Subcutaneous adipose tissue (tissue), 4 donors: Measurements from ENCODE around the gene KCNA1. TPM values are rescaled to one million over a fixed set of nuclear protein-coding genes. Genes with fewer than 3 reads are reported as not detected.

Source experiments
- total RNA-seq, 4 donors: library from RNA; depleted of rRNA; stranded (reverse); fragments of >200 nt; gene quantifications; one replicate each; pipeline ENCODE4 v1.1.0, GENCODE V29; 2016
- TF ChIP-seq, protein P1 (sequence below): fragments of 450-650 bp; IDR thresholded peaks from one replicate; pipeline ENCODE4 v1.5.1; 2016; ENCODE audit warnings: low read depth, mild to moderate bottlenecking, control low read depth, antibody characterized with exemption, moderate library complexity

KCNA1 gene
- total RNA-seq, 4 donors from 2014 or later, result 0.34 to 1.8 (median 1.1) TPM; not detected in 1

DNA sequence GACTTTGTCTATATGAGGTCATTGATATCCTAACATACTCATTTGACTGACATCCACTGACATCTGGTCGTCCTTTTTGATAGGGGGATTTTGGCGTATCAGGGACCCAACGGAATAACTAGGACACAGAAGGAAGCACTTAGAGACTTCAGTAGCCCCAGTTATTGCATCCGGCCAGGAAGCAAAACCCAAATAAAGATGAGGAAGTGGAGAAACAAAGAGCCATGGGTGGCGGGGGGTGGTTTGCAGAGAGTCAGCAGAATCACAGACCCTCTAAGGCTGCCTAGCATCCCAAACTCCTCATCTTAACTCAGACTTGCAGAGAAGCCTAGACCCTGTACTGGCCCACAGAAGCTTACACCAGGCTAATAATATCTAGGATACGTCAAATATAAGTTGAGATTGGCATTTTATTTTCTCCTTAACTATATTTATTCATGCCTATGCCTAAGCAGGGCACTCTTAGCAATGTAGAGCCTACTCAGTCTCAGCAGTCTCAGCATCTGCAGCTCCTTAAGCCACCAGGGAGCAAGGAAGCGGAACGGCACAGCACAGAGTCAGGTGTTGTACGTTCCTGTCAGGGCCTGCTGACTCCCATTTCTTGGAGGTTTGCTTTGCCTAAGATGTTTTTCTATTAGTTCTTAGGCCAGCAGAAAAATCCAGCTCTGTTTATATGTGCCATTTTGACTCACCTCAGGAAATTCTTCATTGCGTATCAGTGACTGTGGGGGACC lies 45.1 kb downstream of the KCNA1 start:
- TF ChIP-seq, protein P1, sequence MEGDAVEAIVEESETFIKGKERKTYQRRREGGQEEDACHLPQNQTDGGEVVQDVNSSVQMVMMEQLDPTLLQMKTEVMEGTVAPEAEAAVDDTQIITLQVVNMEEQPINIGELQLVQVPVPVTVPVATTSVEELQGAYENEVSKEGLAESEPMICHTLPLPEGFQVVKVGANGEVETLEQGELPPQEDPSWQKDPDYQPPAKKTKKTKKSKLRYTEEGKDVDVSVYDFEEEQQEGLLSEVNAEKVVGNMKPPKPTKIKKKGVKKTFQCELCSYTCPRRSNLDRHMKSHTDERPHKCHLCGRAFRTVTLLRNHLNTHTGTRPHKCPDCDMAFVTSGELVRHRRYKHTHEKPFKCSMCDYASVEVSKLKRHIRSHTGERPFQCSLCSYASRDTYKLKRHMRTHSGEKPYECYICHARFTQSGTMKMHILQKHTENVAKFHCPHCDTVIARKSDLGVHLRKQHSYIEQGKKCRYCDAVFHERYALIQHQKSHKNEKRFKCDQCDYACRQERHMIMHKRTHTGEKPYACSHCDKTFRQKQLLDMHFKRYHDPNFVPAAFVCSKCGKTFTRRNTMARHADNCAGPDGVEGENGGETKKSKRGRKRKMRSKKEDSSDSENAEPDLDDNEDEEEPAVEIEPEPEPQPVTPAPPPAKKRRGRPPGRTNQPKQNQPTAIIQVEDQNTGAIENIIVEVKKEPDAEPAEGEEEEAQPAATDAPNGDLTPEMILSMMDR, result no peak

DNA sequence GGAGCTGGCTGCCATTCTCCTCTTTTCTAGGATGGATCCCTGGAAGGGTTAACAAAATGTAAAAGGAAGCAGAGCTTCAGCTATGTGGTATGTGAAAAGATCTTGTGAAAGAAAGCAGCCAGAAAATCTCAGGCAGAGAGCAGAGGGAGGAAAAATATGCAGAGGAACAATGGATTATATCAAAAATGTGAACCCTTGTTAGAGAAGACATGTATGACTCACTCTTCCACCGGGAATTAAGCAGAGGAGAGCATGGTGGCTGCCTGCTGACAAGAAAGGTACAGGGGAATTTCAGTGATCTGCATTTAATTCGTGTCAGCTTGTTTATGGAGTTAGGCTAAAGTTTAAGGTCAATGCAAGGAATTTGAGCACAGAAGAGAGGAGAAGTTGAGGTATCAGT lies 46.3 kb downstream of the KCNA1 start:
- TF ChIP-seq, protein P1, result no peak

- TF ChIP-seq, protein P1, result no peak
Measured at GRCh38 chr12:4956968-4957367, 47.3 kb downstream of the KCNA1 start.

DNA sequence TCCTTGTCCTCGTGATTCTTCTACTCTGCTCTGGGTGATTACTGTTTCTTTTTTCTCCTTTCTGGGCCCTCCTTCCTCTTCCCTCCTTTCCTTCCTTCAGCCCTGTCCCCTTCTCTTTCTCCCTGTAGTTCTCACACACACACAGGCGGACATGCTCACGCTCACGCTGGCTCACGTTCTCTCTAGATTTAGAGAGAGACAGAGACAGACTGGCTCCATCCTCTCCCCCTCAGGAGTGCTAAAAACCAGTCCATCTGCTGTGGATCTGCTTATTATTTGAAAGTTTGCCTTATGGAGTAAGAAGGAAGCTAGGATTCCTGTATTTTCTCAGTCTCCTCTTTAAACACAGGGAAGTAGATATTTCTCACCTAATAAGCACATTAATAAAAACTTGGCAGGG lies 48.1 kb downstream of the KCNA1 start:
- TF ChIP-seq, protein P1, result no peak

DNA sequence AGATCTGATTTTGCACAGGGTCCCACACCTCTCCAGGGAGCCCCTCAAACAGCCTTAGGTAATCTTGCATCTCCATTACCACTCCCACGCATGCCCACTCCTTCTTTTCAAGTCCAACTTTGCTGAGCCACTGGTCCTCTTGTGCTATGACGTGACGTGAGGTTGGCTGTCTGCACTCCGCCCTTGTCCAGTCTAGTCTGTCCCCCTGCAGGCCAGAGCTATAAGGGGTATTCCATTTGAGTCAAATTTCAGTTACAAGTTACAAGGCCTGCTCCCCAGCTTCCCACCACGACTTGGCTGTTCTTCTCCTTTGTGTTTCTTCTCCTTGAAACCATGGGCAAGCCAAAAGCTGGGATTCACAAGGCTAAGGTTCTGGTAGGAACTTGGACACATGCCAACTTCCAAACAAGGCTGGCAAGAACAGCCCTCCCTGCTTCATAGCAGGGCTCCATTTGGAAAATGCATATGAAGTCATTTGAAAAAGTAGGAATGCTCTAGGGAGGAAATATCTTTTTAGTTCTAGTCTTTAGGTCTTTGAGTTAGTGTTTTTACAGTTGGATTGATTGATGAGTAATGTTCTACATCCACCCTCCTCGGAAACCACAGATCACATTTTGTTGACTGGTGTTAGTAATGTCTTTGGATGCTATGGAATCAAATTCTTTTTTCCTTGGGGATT lies 49.1 kb downstream of the KCNA1 start:
- TF ChIP-seq, protein P1, result no peak

- TF ChIP-seq, protein P1, result no peak
Measured at GRCh38 chr12:4959381-4959780, 49.7 kb downstream of the KCNA1 start.

DNA sequence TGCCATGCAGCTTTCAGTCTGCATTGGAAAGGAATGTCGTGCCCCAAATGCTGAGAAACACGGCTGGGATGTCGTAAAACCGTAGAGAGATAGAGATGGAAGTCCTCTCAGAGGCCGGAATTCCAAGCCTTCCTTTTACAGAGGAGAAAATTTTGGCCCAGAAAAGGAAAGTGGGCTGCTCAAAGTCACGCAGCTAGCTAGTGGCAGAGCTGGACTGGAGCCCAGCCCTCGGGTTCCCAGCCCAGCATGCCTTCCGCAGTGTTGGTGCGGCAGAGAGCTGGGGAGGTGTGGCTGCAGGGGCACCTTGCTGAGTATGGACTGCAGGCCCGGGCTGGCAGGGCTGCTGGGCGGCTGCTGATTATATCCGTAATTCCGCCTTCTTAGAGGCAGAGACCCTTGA lies 50.3 kb downstream of the KCNA1 start:
- TF ChIP-seq, protein P1, result no peak
